ENCODE measurements around the gene F2RL1.

The F2RL1 gene

GRCh38 chr5:76866503-76866902, 47.7 kb downstream of the F2RL1 start:
- Histone ChIP-seq H3K27ac (replicated peaks) (no peak overlapping the region), H3K27me3 (ENCODE audit: insufficient read depth, poor library complexity, severe bottlenecking) (no peaks in the 10 kb centered on the region), H3K4me3 (replicated peaks; ENCODE audit: insufficient read depth, low read length) (no peak overlapping the region)
- no peak for DNase-seq (ENCODE audit: low read depth in 1 of 2, low spot score in 1 of 2)
- TF ChIP-seq CTCF (IDR thresholded peaks at IDR 0.05; ENCODE audit: insufficient read depth, low read length) (no peak), GABPA (IDR thresholded peaks at IDR 0.05; ENCODE audit: low read depth) (no peak)
- TF ChIP-seq, protein P1, sequence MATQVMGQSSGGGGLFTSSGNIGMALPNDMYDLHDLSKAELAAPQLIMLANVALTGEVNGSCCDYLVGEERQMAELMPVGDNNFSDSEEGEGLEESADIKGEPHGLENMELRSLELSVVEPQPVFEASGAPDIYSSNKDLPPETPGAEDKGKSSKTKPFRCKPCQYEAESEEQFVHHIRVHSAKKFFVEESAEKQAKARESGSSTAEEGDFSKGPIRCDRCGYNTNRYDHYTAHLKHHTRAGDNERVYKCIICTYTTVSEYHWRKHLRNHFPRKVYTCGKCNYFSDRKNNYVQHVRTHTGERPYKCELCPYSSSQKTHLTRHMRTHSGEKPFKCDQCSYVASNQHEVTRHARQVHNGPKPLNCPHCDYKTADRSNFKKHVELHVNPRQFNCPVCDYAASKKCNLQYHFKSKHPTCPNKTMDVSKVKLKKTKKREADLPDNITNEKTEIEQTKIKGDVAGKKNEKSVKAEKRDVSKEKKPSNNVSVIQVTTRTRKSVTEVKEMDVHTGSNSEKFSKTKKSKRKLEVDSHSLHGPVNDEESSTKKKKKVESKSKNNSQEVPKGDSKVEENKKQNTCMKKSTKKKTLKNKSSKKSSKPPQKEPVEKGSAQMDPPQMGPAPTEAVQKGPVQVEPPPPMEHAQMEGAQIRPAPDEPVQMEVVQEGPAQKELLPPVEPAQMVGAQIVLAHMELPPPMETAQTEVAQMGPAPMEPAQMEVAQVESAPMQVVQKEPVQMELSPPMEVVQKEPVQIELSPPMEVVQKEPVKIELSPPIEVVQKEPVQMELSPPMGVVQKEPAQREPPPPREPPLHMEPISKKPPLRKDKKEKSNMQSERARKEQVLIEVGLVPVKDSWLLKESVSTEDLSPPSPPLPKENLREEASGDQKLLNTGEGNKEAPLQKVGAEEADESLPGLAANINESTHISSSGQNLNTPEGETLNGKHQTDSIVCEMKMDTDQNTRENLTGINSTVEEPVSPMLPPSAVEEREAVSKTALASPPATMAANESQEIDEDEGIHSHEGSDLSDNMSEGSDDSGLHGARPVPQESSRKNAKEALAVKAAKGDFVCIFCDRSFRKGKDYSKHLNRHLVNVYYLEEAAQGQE (IDR thresholded peaks at IDR 0.05; ENCODE audit: insufficient replicate concordance, low read depth) = no peak

- Histone ChIP-seq H3K27ac (replicated peaks) (no peak overlapping the region), H3K4me3 (replicated peaks; ENCODE audit: insufficient read depth, low read length) (no peak overlapping the region), H3K27me3 (ENCODE audit: insufficient read depth, poor library complexity, severe bottlenecking) (no peaks in the 10 kb centered on the region)
- no peak for TF ChIP-seq SPI1 (IDR thresholded peaks at IDR 0.05; ENCODE audit: borderline replicate concordance, low read depth)
- TF ChIP-seq GABPA (IDR thresholded peaks at IDR 0.05; ENCODE audit: low read depth) = no peak
- no peak for TF ChIP-seq CTCF (IDR thresholded peaks at IDR 0.05; ENCODE audit: insufficient read depth, low read length)
- TF ChIP-seq, protein P1 (IDR thresholded peaks at IDR 0.05; ENCODE audit: insufficient replicate concordance, low read depth) = no peak
- TF ChIP-seq POLR2AphosphoS5 (IDR thresholded peaks at IDR 0.05; ENCODE audit: low read depth) = no peak
- no peak for DNase-seq (ENCODE audit: low read depth in 1 of 2, low spot score in 1 of 2)
These were observed 48.2 kb downstream of the F2RL1 start for GRCh38 chr5:76867038-76867437.

DNA sequence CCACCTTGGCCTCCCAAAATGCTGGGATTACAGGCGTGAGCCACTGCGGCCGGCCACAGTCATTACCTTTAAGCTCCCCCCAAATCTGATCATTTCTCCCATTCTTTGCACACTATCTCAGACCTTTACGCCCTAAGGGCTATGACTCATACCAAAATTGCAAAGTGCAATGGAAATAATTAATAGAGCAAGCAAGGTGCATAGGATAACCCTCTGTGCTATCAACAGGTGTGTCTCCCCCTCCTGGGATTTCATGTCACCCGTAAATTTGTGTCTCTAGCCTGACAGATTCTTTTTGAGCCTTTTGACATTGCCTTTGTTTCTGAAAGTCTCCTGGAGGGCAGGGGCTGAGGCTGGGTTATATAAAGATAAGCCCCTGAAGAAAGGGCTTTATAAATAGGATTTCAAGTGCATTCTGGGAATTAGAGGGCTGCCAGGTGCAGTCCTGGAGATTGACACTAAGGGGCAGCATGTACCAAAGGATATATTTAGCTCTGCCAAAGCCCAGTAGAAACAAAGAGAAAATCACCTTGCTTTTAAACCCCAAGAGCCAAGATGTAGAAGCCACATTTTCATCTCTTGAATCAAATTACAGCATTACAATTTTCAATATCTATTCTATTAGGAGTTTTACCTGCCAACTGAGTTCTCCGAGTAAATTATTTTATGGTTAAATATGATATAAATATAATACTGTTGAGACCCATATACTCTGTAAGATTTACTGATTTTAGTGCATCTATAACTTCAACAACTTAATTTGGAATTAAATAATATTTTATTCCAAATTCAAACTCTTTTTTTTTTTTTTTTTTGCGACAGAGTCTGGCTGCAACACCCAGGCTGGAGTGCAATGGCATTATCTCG, 49.2 kb downstream of the F2RL1 start:
- no peak overlapping the region for H3K4me3 ChIP-seq (replicated peaks; ENCODE audit: insufficient read depth, low read length)
- no peaks in the 10 kb centered on the region for H3K27me3 ChIP-seq (ENCODE audit: insufficient read depth, poor library complexity, severe bottlenecking)
- TF ChIP-seq CTCF (IDR thresholded peaks at IDR 0.05; ENCODE audit: insufficient read depth, low read length) (peak; percentile 31), POLR2AphosphoS5 (IDR thresholded peaks at IDR 0.05; ENCODE audit: low read depth) (no peak)
- TF ChIP-seq, protein P1 (IDR thresholded peaks at IDR 0.05; ENCODE audit: insufficient replicate concordance, low read depth) = no peak
- H3K27ac ChIP-seq (replicated peaks) = no peak overlapping the region
- peak in 1 of 2 experiments; percentile 35 for DNase-seq (ENCODE audit: low read depth in 1 of 2, low spot score in 1 of 2)

All from HL-60 (cell line).